HG03196 (cell line): Measurements from ENCODE around the gene CCDC9.
"Not testable (repeated sequence)": the region's sequence is repeated elsewhere in the genome, so short reads cannot be mapped to it uniquely, and the experiment has no call there.

Experiments used
- ATAC-seq: cut with Tn5 transposase; IDR thresholded peaks from one replicate; pipeline ENCODE4 v1.9.1; 2021; ENCODE audit not compliant: unreplicated experiment

Gene CCDC9

DNA sequence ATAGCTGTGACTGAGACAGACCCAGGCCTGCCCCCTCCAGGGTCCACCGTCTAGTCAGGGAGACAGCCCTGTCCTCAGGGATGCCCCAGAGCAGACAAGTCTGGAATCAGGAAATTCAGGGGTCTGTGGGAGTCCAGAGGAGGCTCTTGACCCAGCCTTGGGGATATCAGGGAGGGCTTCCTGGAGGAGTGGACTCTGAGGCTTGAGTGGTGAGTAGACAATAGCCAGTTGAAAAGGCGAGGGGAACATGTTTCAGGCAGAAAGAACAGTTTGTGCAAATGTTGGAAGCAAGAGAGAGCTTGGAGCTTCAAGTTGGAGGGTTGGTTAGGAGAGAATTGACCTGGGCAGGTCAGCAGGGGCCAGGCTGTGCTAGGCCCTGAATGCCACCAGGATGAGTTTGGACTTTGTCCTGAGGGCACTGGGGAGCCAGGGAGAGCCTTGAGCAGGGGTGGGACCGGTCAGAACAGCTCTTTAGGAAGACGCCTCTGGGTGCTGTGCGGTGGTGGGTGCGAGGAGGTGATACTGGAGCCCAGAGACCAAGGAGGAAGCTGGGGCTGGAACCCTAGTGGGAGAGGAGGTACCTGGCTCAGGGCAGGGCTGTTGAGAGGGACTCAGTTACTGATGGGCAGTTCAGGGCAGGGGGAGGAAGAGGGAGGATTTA lies 2.7 kb downstream of the CCDC9 start:
- no peak for ATAC-seq

- no peak for ATAC-seq
These were observed 4.2 kb downstream of the CCDC9 start for GRCh38 chr19:47260476-47260875.

GRCh38 chr19:47261946-47262793 lies 5.8 kb downstream of the CCDC9 start:
- peak; percentile 50 for ATAC-seq

DNA sequence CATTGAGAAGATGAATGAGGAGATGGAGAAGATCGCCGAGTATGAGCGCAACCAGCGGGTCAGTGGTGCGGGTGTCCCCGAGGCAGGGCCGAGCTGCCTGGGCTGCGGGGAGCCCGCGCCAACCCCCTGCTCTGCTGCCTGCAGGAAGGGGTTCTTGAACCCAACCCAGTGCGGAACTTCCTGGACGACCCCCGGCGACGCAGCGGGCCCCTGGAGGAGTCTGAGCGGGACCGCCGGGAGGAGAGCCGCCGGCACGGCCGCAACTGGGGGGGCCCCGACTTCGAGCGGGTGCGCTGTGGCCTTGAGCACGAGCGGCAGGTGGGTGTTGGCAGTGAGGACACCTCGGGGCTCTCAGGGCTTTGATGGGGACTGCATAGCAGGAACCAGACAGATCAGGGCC lies 8.3 kb downstream of the CCDC9 start:
- ATAC-seq, result no peak

DNA sequence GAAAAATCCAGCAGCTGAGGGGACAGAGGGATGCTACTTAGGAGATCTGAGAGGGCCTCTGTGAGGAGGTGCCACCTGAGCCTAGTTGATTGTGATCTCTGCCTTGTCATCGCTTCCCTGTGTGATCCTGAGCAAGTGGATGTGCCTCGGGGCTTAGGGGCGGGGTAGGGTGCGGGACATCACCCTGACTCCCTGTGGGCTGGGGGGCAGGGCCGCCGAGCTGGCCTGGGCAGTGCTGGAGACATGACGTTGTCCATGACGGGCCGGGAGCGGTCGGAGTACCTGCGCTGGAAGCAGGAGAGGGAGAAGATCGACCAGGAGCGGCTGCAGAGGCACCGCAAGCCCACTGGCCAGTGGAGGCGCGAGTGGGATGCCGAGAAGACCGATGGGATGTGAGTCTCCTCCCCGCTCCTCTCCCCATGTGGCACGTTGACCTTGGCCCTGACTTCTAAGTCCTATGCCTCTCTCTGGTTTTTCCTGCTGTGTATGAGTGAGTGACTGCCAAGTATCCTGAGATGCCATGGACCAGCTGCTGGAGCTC lies 10.1 kb downstream of the CCDC9 start:
- no peak for ATAC-seq

- ATAC-seq, result no peak
These were observed 11.0 kb downstream of the CCDC9 start for GRCh38 chr19:47267350-47267759.

- ATAC-seq, result no peak
These were observed 11.7 kb downstream of the CCDC9 start for GRCh38 chr19:47268028-47268427.

- no peak for ATAC-seq
These were observed 13.3 kb downstream of the CCDC9 start for GRCh38 chr19:47269596-47269995.

GRCh38 chr19:47270408-47270807 lies 14.1 kb downstream of the CCDC9 start:
- no peak for ATAC-seq

- no peak for ATAC-seq
These were observed 15.6 kb downstream of the CCDC9 start for GRCh38 chr19:47271949-47272348.

DNA sequence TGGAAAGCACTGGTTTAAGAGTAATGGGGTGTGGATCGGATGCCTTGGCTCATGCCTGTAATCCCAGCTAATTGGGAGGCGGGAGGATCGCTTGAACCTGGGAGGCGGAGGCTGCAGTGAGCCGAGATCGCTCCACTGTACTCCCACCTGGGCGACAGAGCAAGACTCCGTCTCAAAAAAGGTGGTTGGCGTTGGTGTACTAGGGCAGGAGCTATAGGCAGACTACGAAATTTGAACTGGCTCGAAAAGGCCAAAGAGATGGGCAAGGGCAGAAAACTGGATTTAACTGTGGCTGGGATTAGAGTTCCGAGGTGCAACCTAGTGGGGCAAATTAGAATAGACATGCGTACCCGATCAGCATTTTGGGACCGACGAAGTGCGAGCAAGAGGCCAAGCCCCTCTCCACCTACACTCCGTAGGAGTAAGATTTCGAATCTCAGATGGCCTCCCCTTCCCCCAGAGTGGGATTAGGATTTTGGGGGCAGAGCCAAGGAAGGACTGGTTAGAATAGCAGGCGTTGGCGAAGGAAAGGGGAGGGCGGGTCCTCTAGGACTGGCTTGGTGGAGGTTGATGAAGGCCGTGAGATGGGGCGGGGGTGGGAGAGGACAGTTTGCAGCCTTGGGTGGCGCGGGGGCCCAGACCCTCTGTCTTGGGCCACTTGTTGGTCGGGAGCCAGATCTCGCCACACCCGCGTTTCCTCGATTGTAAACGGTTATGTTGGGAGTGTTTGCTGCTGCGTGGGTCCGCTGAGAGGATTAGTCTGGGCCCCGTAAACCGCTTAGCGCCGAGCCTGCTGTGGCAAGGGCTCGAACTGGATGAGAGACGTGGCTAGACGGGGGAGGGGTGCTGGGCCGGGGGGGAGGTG lies 16.4 kb downstream of the CCDC9 start:
- ATAC-seq, result no peak

GRCh38 chr19:47273313-47274070 lies 17.2 kb downstream of the CCDC9 start:
- ATAC-seq, result peak; percentile 55

DNA sequence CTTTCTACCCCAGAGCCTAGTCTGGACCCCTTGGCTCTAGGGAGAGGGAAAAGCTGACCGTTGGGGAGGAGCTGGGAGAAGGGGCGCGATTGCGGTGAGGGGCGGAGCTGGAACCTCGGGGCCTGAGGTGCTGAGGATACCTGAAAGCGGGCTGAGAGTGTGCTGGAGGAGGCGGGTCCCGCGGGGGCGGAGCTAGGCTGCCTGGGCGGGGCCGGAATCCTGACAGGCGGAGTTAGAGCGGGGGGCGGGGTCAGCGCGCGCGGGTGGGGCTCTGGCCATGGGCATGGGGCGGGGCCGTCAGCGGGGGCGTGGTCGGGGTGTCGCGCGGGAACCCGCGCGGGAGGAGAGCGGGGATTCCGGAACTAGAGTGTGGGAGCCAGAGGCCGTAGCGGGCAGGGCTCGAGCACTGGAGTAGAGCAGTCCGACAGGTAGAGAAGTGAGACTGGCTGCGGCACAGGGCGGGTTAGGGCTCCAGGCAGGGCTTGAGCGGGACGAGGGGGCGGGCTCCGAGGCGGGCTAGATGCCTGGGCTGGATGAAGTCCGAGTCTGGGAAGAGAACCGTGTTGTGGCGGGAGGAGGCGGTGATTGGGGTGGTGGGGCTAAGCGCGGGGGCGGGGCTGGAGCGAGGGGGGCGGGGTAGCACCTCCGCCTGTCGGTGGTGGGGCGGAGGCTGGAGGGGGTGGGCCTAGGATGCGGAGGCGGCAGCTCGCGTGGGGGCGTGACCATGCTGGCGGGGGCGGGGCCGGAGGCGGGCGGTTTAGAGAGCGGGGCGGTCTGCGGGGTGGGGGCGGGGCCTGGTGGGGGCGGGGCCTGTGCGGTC lies 18.0 kb downstream of the CCDC9 start, which contains the start of gene INAFM1:
TSS of gene INAFM1 (plus strand) at position 815 of the 820 bp plus-strand sequence. CDS start 35 bp downstream, outside the sequence.
- peak; percentile 57 for ATAC-seq

- ATAC-seq, result peak; percentile 24
These were observed 18.8 kb downstream of the CCDC9 start for GRCh38 chr19:47274891-47275761.

- ATAC-seq, result no peak
These were observed 19.6 kb downstream of the CCDC9 start for GRCh38 chr19:47275791-47276461.

DNA sequence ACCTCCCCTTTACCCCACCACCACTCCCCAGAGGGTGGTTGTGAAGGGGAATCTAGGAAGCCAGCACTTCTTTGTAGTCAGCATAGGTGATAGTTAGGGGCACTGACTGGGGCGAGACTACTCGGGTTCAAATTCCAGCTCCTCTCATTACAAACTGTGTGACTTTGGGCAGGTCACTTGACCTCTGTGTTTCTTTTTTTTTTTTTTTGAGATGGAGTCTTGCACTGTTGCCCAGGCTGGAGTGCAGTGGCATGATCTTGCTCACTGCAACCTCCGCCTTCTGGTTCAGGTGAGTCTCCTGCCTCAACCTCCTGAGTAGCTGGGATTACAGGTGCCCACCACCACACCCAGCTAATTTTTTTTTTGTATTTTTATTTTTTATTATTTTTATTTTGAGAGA lies 20.2 kb downstream of the CCDC9 start:
- not testable (repeated sequence) for ATAC-seq

DNA sequence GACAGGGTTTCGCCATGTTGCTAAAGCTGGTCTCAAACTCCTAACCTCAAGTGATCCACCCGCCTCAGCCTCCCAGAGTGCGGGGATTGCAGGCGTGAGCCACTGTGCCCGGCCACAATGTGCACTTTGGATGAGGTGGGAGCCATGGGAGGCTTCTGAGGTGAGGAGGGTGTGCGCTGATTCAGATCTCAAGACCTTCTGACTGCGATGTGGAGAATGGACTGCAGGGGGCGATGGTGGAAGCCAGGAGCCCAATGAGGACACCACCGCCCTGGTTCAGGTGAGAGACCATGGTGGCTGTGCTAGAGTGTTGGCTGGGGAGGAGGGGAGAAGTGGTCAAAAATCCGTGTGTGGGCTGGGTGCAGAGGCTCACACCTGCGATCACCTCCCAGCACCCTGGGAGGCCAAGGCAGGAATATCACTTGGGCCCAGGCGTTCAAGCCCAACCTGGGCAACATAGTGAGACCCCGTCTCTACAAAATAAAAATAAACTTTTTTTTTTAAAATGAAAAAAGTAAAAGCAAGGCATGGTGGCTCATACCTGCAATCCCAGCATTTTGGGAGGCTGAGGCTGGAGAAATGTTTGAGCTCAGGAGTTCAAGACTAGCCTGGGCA lies 24.0 kb downstream of the CCDC9 start:
- no peak for ATAC-seq
